ENCODE results near the gene MT1M.

The MT1M gene

DNA sequence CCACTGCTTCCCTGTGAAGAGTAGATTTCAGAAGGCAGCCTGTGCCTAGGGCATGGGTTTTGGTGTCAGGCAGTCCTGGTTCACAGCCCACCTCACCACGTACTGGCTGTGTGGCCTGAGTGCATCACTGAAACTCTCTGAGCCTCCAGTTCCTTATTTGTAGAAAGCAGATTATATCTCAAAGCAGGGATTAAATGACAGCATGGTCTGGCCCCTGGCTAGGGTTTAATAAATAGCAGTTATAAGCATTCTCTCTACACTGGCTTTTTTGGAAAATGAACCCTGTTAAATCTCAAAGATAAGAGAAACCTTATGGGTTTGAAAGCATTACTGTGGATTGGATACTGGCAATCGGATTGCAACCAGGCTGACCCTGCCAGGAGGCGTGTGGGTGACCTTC, 2.9 kb upstream of the MT1M start:
- no peak for DNase-seq

- no peak for DNase-seq
These were observed 2.3 kb upstream of the MT1M start for GRCh38 chr16:56630134-56630533.

DNA sequence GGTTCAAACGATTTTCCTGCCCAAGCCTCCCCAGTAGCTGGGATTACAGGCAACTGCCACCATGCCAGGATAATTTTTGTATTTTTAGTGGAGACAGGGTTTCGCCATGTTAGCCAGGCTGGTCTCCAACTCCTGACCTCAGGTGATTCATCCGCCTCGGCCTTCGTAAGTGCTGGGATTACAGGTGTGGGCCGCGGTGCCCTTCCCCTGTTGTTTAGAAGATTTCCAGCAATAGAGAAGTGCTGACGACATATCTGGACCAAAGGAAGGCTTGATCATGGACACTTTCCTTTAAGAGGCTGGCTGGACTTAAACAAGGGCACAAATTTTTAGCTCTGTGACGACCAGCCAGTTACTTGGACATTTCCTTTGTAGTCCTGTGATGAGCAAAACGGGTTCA, 1.3 kb upstream of the MT1M start:
- DNase-seq, result no peak

DNA sequence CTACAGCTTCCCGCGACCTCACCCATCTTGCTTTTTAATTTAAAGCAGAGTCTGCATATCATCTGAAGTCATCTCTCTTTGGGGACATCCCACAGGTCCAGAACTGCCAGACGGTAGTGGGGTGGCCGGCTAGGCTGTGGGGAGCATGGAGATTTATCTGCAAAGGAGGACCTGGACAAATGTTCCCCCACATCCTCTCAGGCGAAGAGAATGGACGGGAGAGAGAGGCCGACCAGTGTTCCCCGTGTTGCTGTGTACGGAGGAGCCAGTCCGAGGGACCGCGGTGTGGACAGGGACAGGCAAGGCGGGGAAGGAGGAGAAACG, 665 bp upstream of the MT1M start:
- no peak for DNase-seq

GRCh38 chr16:56632848-56633365, 448 bp downstream of the MT1M start:
- DNase-seq, result no peak

- no peak for DNase-seq
These were observed 1.1 kb downstream of the MT1M start for GRCh38 chr16:56633535-56633934.

DNA sequence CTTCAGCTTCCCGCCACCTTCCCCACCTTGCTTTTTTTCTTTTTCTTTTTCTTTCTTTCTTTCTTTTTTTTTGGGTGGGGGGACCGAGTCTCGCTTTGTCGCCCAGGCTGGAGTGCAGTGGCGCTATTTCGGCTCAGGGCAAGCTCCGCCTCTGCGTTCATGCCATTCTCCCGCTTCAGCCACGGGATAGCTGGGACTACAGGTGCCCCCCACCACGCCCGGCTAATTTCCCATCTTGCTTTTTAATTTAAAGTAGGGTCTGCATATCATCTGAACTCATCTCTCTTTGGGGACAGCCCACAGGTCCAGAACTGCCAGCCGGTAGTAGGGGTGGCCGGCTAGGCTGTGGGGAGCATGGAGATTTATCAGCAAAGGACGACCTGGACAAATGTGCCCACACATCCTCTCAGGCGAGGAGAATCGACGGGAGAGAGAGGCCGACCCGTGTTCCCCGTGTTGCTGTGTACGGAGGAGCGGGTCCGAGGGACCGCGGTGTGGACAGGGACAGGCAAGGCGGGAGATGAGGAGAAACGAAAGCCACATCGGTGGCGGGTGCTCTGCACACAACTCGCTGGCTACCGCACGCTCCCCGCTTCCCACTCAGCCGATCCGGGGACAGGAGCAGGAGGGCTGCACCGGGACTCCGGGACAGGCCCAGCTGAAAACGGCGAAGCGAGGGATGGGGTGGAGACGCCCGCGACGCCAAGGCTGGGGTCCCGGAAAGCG, 2.4 kb downstream of the MT1M start:
- no peak for DNase-seq

GRCh38 chr16:56635441-56635967, 3.0 kb downstream of the MT1M start:
- no peak for DNase-seq

- DNase-seq, result no peak
These were observed 4.4 kb downstream of the MT1M start for GRCh38 chr16:56636616-56637413.

- DNase-seq, result no peak
These were observed 5.6 kb downstream of the MT1M start, which contains the start of gene MT1A for GRCh38 chr16:56637814-56638750. TSS of gene MT1A (plus strand) at chr16:56638666. CDS start at chr16:56638739, 73 bp downstream.

- DNase-seq, result no peak
These were observed 6.6 kb downstream of the MT1M start for GRCh38 chr16:56639045-56639444.

GRCh38 chr16:56640076-56640475, 7.6 kb downstream of the MT1M start:
- DNase-seq, result no peak

DNA sequence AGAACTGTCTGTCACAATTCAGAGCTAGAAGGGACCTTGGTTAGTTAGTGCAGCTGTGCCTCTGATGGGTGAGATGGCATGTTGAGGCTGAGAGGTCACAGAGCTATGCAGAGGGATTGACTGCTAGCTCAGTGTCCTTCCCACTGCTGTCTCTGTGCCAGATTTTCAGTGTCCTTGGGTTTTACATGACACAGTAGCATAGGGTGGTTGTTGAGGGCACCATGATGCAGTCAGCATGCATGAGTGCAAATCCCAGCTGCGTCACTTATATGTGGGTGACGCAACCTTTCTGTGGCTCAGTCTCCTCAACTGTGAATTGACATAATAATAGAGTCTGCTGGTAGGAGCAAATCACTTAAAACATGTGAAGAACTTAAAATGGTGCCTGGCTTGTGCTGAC, 8.7 kb downstream of the MT1M start:
- DNase-seq, result no peak

DNA sequence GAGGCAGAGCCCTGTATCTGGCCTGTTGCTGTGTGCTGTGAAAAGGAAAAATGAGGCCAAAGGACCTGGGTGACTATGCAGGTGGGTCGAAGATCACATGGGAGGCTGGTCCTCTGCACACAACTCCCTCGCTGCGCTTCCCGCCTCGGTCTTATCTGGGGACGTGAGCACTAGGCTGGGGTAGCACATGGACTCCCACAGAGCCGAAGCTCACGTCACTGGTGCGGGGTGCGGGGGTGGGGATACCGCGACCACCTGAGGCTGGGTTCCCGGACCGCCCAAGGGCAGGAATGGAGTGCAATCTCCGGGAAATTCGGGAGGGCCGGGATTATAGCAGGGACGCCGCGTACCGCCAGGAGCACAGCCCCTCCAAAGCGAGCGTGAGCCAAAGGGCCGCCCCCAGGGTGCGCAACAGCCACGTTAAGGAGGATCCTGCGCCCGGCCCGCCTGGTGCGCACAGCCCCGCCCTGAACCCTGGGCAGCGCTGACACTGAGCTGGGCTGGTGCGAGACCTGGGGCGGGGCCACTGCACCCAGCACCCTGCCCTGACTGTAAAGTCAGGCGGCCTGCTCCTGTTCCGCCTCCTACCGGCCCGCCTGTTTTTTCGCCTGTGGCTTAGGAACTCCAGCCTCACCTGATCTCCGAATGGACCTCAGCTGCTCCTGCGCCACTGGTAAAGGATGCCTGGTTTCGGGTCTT, 10.8 kb downstream of the MT1M start:
- no peak for DNase-seq

- DNase-seq, result no peak
These were observed 11.4 kb downstream of the MT1M start for GRCh38 chr16:56643833-56644232.

GRCh38 chr16:56645311-56645710, 12.9 kb downstream of the MT1M start:
- DNase-seq, result no peak

GRCh38 chr16:56645838-56646237, 13.4 kb downstream of the MT1M start:
- no peak for DNase-seq

GRCh38 chr16:56647641-56648431, 15.4 kb downstream of the MT1M start:
- DNase-seq, result no peak

DNA sequence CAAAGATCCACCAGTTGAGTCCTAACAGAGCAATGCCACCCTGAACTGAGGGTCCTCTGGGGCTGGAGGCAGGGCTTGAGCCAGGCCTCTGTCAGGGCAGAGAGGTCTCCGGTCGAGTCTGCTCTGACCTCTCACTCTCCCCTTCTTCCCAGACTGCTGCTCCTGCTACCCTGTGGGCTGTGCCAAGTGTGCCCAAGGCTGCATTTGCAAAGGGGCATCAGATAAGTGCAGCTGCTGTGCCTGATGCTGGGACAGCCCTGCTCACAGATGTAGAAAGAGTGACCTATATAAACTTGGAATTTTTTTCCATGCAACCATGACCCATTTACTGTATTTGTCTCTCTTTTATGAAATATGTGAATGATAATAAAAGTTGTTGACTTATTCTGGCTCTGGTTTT, 16.8 kb downstream of the MT1M start:
- DNase-seq, result no peak

GRCh38 chr16:56649820-56650219, 17.4 kb downstream of the MT1M start:
- DNase-seq, result no peak

DNA sequence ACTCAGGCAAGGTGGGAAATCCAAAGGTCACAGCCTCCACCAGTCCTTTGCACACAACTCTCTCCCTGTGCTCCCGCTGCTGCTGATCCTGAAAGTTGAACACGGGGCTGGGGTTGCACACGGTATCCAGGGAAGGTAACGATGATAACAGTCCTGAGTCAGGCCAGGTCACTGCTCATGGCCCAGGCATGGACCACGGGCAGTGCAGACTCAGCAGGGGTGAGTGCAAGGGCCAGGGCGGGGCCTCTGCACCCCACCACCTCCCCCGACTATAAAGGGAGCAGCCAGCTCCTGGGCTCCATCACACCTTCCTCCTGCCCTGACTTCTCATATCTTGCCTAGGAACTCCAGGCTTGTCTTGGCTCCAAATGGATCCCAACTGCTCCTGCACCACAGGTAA, 19.1 kb downstream of the MT1M start, which contains the start of gene MT1B:
TSS of gene MT1B (plus strand) at position 301 of the 400 bp plus-strand sequence. CDS start at position 369, 68 bp downstream.
- no peak for DNase-seq

All from AML-193 (cell line).